ENCODE measurements around the gene KLK12.

Gene KLK12

GRCh38 chr19:51034704-51035103, at the start of gene KLK12:
KLK12 (minus strand) TSS chr19:51035002; CDS start chr19:51034621, 381 bp downstream.
- DNase-seq, result no peak

GRCh38 chr19:51084505-51084904, 49.7 kb upstream of the KLK12 start:
- no peak for DNase-seq

GRCh38 chr19:51083783-51084182, 49.0 kb upstream of the KLK12 start:
- no peak for DNase-seq

- DNase-seq, result no peak
Measured at GRCh38 chr19:51083181-51083580, 48.4 kb upstream of the KLK12 start.

GRCh38 chr19:51082611-51083010, 47.8 kb upstream of the KLK12 start, which contains the start of gene KLK14:
KLK14 (minus strand) TSS chr19:51082887; CDS start chr19:51082614, 273 bp downstream.
- DNase-seq, result no peak

- no peak for DNase-seq
Measured at GRCh38 chr19:51081476-51081875, 46.7 kb upstream of the KLK12 start.

- DNase-seq, result no peak
Measured at GRCh38 chr19:51079481-51080110, 44.8 kb upstream of the KLK12 start.

GRCh38 chr19:51078731-51079130, 43.9 kb upstream of the KLK12 start:
- DNase-seq, result no peak

- DNase-seq, result no peak
Measured at GRCh38 chr19:51078104-51078503, 43.3 kb upstream of the KLK12 start.

- DNase-seq, result no peak
Measured at GRCh38 chr19:51076631-51077213, 41.9 kb upstream of the KLK12 start.

- DNase-seq, result no peak
Measured at GRCh38 chr19:51075998-51076397, 41.2 kb upstream of the KLK12 start.

GRCh38 chr19:51071095-51071405, 36.2 kb upstream of the KLK12 start:
- DNase-seq, result no peak

- DNase-seq, result no peak
Measured at GRCh38 chr19:51070334-51071094, 35.7 kb upstream of the KLK12 start.

- no peak for DNase-seq
Measured at GRCh38 chr19:51066393-51067186, 31.8 kb upstream of the KLK12 start.

GRCh38 chr19:51065221-51065960, 30.6 kb upstream of the KLK12 start:
- DNase-seq, result no peak

GRCh38 chr19:51064534-51065220, 29.9 kb upstream of the KLK12 start, which contains the start of gene KLK13:
KLK13 (minus strand) TSS chr19:51065092; CDS start chr19:51065067, 25 bp downstream.
- no peak for DNase-seq

GRCh38 chr19:51063664-51064063, 28.9 kb upstream of the KLK12 start:
- no peak for DNase-seq

GRCh38 chr19:51060973-51061372, 26.2 kb upstream of the KLK12 start:
- no peak for DNase-seq

- no peak for DNase-seq
Measured at GRCh38 chr19:51060336-51060735, 25.5 kb upstream of the KLK12 start.

GRCh38 chr19:51059715-51060114, 24.9 kb upstream of the KLK12 start:
- DNase-seq, result no peak

- no peak for DNase-seq
Measured at GRCh38 chr19:51055866-51056265, 21.1 kb upstream of the KLK12 start.

- no peak for DNase-seq
Measured at GRCh38 chr19:51047031-51047335, 12.2 kb upstream of the KLK12 start.
